NCI-H2029 (cell line): ENCODE results near the gene PDCD10.

Experiments
- DNase-seq: peaks from one replicate; lab custom pipeline; 2025; lab: John Stamatoyannopoulos, UW

Gene PDCD10

GRCh38 chr3:167734498-167735232 is at the start of gene PDCD10:
PDCD10 (minus strand) TSS chr3:167734892; CDS start chr3:167720157, 14,735 bp downstream.
- peak; percentile 99 for DNase-seq

- DNase-seq: no peak
Observed at GRCh38 chr3:167783781-167784180, 49.1 kb upstream of the PDCD10 start.

GRCh38 chr3:167780214-167780883 is 45.7 kb upstream of the PDCD10 start:
- no peak for DNase-seq

- DNase-seq: no peak
Observed at GRCh38 chr3:167777356-167777755, 42.7 kb upstream of the PDCD10 start.

GRCh38 chr3:167776066-167776685 is 41.5 kb upstream of the PDCD10 start:
- no peak for DNase-seq

GRCh38 chr3:167773584-167773983 is 38.9 kb upstream of the PDCD10 start:
- no peak for DNase-seq

- DNase-seq: no peak
Observed at GRCh38 chr3:167772992-167773391, 38.3 kb upstream of the PDCD10 start.

- no peak for DNase-seq
Observed at GRCh38 chr3:167762296-167762695, 27.6 kb upstream of the PDCD10 start.

GRCh38 chr3:167761302-167761701 is 26.6 kb upstream of the PDCD10 start:
- DNase-seq: no peak

- DNase-seq: no peak
Observed at GRCh38 chr3:167754049-167754448, 19.4 kb upstream of the PDCD10 start.

- no peak for DNase-seq
Observed at GRCh38 chr3:167750272-167750971, 15.7 kb upstream of the PDCD10 start.

- no peak for DNase-seq
Observed at GRCh38 chr3:167749728-167750127, 15.0 kb upstream of the PDCD10 start.

- DNase-seq: no peak
Observed at GRCh38 chr3:167749209-167749608, 14.5 kb upstream of the PDCD10 start.

- DNase-seq: no peak
Observed at GRCh38 chr3:167743799-167744198, 9.1 kb upstream of the PDCD10 start.

- no peak for DNase-seq
Observed at GRCh38 chr3:167742338-167742737, 7.6 kb upstream of the PDCD10 start.

- no peak for DNase-seq
Observed at GRCh38 chr3:167740961-167741587, 6.4 kb upstream of the PDCD10 start.

- DNase-seq: no peak
Observed at GRCh38 chr3:167739190-167739810, 4.6 kb upstream of the PDCD10 start.

- no peak for DNase-seq
Observed at GRCh38 chr3:167738037-167738436, 3.3 kb upstream of the PDCD10 start.

- no peak for DNase-seq
Observed at GRCh38 chr3:167736997-167737396, 2.3 kb upstream of the PDCD10 start.

- no peak for DNase-seq
Observed at GRCh38 chr3:167736264-167736787, 1.6 kb upstream of the PDCD10 start.
